ENCODE measurements around the gene POLE3. TPM values are rescaled to one million over a fixed set of nuclear protein-coding genes. Genes with fewer than 3 reads are reported as not detected.
"Not testable (repeated sequence)": the region's sequence is repeated elsewhere in the genome, so short reads cannot be mapped to it uniquely, and the experiment has no call there.

POLE3 gene
- total RNA-seq, 8 experiments from 2014 or later: 42.0 to 66.7 (median 50.2) TPM

DNA sequence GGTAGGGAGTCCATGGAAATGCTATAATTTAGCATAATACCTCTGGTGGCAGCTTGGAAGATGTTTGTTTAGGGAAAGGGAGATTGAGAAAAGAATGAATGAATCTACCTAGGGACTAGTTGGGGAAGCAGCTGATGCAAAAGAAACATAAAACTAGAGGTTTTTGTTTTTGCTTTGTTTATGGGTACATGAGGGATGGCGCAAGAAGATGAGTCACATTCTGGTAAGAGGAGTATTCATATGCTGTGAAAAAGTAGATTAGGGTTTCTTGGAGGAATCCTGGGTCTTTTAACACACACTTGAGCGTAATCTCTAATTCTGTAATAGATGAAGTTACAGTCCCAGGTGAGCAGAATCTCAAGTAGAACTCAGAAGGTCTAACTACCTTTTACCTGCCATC is 17.2 kb upstream of the POLE3 start:
- in situ Hi-C loops (cut with MboI; ENCODE audit: low pct_unique_long_range_greater_than_20kb in 2 of 9, low sequenced_read_pairs in 9 of 9, unreplicated experiment in 9 of 9): loop anchor here in 2 of 9 experiments (25.0 kb wide), 2 partner anchors 160 to 235 kb away; no protein-coding TSS in a partner anchor
- WGBS, 10 experiments: 29 to 100% (median 89%) methylated on average over 1 to 2 of the region's 2 CpGs; no CpG with 5 or more reads in 2 of the 10 experiments
- peak in 2 of 8 experiments; percentile 24 to 66 for ATAC-seq (replicated peaks in 6 of 8)

DNA sequence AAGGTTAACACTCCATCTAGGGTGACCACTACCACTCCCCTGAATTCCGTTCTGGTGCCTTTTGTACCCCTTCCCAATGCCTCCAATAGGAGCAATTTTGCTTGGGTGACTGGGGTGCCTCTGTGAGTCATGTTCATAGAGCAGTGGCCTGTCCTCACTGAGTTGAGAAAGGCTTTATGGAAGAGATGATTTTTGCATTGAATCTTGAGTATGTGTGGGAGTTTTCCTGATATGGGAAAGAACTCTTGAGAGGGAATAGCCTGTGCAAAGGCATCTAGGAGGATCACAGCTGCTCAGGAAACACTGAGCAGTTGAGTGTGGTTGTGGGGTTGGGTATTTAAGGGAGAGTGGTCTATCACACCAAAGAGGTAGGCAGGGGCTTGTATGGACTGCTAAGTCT is 16.2 kb upstream of the POLE3 start:
- WGBS, 10 experiments: 0 to 100% (median 93%) methylated on average over 1 of the region's 1 CpG; no CpG with 5 or more reads in 6 of the 10 experiments
- no peak overlapping the region for H3K4me3 ChIP-seq
- ATAC-seq (replicated peaks in 6 of 8): no peak
- no peaks in the 10 kb centered on the region for H3K4me1 ChIP-seq (replicated peaks in 1 of 2)
- in situ Hi-C loops (cut with MboI; ENCODE audit: low pct_unique_long_range_greater_than_20kb in 2 of 9, low sequenced_read_pairs in 9 of 9, unreplicated experiment in 9 of 9): loop anchor here in 2 of 9 experiments (25.0 kb wide), 2 partner anchors 161 to 236 kb away; no protein-coding TSS in a partner anchor
- no peak overlapping the region for H3K27ac ChIP-seq

More for the DNA sequence above, 17.2 kb upstream of the POLE3 start:
- no peak overlapping the region for H3K27ac ChIP-seq
- no peak overlapping the region for H3K4me3 ChIP-seq
- no peaks in the 10 kb centered on the region for H3K4me1 ChIP-seq (replicated peaks in 1 of 2)

DNA sequence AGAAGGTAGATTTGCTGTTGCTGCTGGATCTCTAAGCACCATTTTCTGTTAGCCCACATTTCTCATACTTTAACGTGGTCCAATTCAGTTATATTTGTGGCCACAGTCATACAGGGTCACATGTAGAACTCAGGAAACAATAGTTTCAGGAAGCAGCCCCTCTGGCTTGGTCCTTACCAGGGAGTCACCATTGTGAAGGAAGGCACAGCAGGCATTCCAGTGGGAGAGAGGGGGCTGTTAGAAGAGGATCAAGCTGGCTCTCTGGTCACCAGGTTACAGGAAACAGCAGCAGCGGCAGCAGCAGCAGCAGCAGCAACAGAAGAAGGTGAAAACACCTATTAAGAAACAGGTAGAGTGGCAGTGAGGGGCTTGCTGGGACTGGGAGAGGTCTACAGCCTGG is 14.6 kb upstream of the POLE3 start:
- WGBS, 10 experiments: 0 to 65% (median 33%) methylated on average over 1 to 2 of the region's 2 CpGs; no CpG with 5 or more reads in 2 of the 10 experiments
- no peaks in the 10 kb centered on the region for H3K4me1 ChIP-seq (replicated peaks in 1 of 2)
- in situ Hi-C loops (cut with MboI; ENCODE audit: low pct_unique_long_range_greater_than_20kb in 2 of 9, low sequenced_read_pairs in 9 of 9, unreplicated experiment in 9 of 9): loop anchor here in 2 of 9 experiments (25.0 kb wide), 2 partner anchors 162 to 237 kb away; no protein-coding TSS in a partner anchor
- peak in 1 of 8 experiments; percentile 43 for ATAC-seq (replicated peaks in 6 of 8)
- H3K27ac ChIP-seq: no peak overlapping the region
- H3K4me3 ChIP-seq: no peak overlapping the region

DNA sequence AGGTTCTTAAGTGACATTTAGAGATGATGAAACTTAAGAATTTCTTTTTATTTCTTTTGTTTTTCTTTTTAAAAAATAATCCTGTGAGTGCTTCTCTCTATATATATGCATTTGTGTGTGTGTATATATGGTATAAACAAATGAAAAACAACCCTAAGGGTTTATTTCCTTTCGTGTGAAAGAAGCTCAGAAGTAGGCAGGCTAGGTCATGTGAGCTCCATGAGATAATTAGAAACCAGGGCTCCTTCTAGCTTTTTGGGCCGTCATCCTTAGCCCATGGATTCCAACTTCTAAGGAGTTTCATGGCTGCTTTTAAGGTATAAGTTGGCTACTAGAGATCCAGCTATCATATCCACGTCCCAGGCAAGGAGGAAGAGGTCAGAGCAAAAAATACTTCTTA is 11.3 kb upstream of the POLE3 start:
- in situ Hi-C loops (cut with MboI; ENCODE audit: low pct_unique_long_range_greater_than_20kb in 2 of 9, low sequenced_read_pairs in 9 of 9, unreplicated experiment in 9 of 9): no loop called here
- Histone ChIP-seq H3K4me3 (no peak overlapping the region), H3K27ac (no peak overlapping the region), H3K4me1 (replicated peaks in 1 of 2) (no peaks in the 10 kb centered on the region)
- WGBS, 10 experiments: 33 to 100% (median 73%) methylated on average over 1 to 3 of the region's 3 CpGs
- ATAC-seq (replicated peaks in 6 of 8): no peak

DNA sequence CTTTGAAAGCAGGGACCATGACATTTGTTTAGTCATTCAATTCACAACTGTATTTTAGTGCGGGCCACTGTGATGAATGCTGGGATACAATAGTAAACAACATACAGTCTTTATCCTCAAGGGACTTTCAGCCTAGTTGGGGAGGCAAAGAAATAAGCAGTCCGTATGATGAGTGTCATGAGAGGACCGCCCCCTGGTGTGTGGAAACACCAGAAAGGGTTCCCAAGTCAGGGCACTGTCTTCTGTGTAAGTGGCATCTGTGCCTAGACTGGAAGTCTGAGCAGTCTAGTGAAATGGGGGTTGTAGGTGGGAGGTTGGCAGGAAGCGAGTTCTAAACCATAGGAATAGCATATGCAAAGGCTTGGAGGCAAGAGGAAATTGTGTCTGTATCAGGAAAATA is 6.9 kb upstream of the POLE3 start:
- WGBS, 10 experiments: 57 to 100% (median 91%) methylated on average over 1 to 4 of the region's 4 CpGs
- no peak for ATAC-seq (replicated peaks in 6 of 8)
- in situ Hi-C loops (cut with MboI; ENCODE audit: low pct_unique_long_range_greater_than_20kb in 2 of 9, low sequenced_read_pairs in 9 of 9, unreplicated experiment in 9 of 9): no loop called here
- Histone ChIP-seq H3K4me3 (no peak overlapping the region), H3K27ac (no peak overlapping the region), H3K4me1 (replicated peaks in 1 of 2) (no peaks in the 10 kb centered on the region)

DNA sequence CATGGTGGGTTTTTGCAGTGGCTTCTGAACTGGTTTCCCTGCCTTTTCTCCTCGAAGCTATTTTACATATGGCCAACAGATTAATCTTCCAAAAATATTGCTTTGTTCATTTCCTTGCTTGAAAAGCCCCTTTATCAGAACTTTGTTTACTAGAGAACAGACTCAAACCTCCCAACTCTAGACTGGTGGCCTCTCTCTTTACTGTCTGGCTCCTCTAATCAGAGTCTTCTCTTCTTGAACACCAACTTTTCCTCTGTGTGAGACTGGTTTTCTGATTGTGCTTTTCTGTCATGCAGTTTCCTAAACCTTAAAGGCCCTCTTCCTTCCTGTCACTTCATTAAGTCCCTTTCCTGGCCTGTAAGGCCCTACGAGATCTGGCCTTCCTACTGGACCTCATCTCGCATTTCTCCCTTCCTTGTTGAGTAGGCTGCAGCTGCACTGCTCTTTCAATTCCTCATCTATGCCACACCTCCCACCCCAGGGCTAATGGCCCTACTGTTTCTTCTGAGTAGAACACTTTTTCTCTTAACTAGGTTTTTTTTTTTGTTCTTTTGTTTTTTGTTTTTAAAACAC is 5.8 kb upstream of the POLE3 start:
- 0 to 73% (median 60%) methylated on average over 1 to 3 of the region's 3 CpGs; no CpG with 5 or more reads in 1 of the 10 experiments for WGBS, 10 experiments
- Histone ChIP-seq H3K4me3 (no peak overlapping the region), H3K27ac (no peak overlapping the region), H3K4me1 (replicated peaks in 1 of 2) (peaks cover 4 to 6% of the 10 kb centered on the region in 2 donors)
- ATAC-seq (replicated peaks in 6 of 8): peak in 2 of 8 experiments; percentile 78 to 85
- in situ Hi-C loops (cut with MboI; ENCODE audit: low pct_unique_long_range_greater_than_20kb in 2 of 9, low sequenced_read_pairs in 9 of 9, unreplicated experiment in 9 of 9): no loop called here

DNA sequence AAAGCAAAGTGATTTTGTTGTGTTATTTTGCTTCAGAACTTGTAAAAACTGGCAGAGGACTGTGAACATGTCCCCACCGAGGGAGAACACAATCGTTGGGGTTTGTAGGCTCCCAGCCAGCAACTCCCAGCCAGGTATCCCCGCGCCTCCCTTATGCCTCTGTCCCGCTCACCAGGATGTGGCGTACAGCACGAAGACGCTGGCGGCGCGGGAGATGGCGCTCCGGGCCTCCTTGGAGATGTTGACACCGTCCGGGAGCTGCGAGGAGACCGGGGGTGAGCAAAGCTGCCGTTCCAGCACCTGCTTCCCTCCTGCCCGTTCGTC is 630 bp downstream of the POLE3 start:
- H3K4me3 ChIP-seq: peak overlapping the region; percentile 53 to 89 (median 64)
- 0 to 20% (median 1%) methylated on average over 1 to 5 of the region's 20 CpGs; no CpG with 5 or more reads in 4 of the 10 experiments for WGBS, 10 experiments
- ATAC-seq (replicated peaks in 6 of 8): peak; percentile 4 to 28 (median 9)
- in situ Hi-C loops (cut with MboI; ENCODE audit: low pct_unique_long_range_greater_than_20kb in 2 of 9, low sequenced_read_pairs in 9 of 9, unreplicated experiment in 9 of 9): no loop called here
- H3K27ac ChIP-seq: peak overlapping the region; percentile 97 to 99
- H3K4me1 ChIP-seq (replicated peaks in 1 of 2): peaks cover 9 to 13% of the 10 kb centered on the region in 2 donors

DNA sequence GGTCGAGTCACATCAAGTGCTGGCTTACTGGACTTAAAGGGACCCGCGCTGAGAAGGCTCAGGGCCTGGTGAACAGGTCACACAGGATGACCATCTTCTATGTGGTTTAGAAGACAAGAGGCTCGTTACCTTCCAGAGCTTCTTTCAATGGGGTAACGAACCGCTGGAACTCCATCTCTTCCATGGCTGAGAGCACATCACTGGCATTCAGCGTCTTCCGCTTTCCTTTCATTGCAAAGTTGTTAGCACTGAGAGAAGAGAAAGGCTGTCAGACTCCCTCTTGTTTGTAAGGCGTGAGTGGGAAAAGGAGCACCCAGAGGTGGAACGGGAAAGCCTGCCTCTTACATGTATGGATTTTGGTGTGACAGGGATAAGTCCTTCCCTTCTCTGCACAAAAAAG is 994 bp downstream of the POLE3 start:
- WGBS, 10 experiments: 5 to 51% (median 36%) methylated on average over 3 to 10 of the region's 10 CpGs
- in situ Hi-C loops (cut with MboI; ENCODE audit: low pct_unique_long_range_greater_than_20kb in 2 of 9, low sequenced_read_pairs in 9 of 9, unreplicated experiment in 9 of 9): no loop called here
- Histone ChIP-seq H3K4me3 (peak overlapping the region; percentile 53 to 89 (median 64)), H3K27ac (peak overlapping the region; percentile 97 to 99), H3K4me1 (replicated peaks in 1 of 2) (peaks cover 9 to 13% of the 10 kb centered on the region in 2 donors)
- no peak for ATAC-seq (replicated peaks in 6 of 8)

DNA sequence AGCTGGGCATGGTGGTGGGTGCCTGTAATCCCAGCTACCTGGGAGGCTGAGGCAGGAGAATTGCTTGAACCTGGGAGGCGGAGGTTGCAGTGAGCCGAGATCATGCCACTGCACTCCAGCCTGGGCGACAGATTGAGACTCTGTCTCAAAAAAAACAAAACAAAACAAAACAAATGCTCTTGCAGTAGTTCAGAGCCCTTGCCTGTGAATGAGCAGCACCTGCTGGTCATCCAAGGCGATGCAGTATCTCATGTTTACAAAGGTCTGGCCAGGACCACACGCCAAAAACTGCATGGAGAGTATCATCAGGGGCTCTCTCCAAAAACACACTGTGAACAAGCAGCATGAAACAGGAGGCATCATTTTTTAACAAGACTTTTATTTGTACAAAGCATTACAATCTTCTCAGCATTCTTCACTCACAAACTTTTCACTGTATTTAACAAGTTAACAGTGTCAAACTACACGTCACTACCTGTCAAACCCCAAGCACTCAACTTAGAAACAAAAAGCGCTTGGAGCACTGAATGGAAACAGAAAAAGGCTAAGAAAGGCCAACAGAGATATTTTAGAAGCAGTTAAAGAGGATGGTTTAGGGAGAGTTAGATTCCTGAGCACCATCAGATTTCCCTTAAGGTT is 3.5 kb downstream of the POLE3 start:
- in situ Hi-C loops (cut with MboI; ENCODE audit: low pct_unique_long_range_greater_than_20kb in 2 of 9, low sequenced_read_pairs in 9 of 9, unreplicated experiment in 9 of 9); H3K27ac ChIP-seq: not testable (repeated sequence)

DNA sequence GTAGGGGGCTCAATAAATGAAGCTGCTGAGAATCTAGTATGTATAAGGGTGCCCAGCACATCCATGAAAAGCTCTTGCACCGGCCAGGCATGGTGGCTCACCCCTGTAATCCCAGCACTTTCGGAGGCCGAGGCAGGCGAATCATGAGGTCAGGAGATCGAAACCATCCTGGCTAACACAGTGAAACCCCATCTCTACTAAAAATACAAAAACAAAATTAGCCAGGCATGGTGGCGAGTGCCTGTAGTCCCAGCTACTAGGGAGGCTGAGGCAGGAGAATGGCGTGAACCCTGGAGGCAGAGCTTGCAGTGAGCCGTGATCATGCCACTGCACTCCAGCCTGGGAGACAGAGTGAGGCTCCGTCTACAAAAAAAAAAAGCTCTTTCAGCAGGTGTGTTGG is 4.1 kb downstream of the POLE3 start:
- 70 to 99% (median 78%) methylated on average over 3 to 8 of the region's 9 CpGs; no CpG with 5 or more reads in 4 of the 10 experiments for WGBS, 10 experiments
- H3K27ac ChIP-seq; in situ Hi-C loops (cut with MboI; ENCODE audit: low pct_unique_long_range_greater_than_20kb in 2 of 9, low sequenced_read_pairs in 9 of 9, unreplicated experiment in 9 of 9): not testable (repeated sequence)

More for the DNA sequence above, 3.5 kb downstream of the POLE3 start:
- peaks cover 10 to 13% of the 10 kb centered on the region in 2 donors for H3K4me1 ChIP-seq (replicated peaks in 1 of 2)
- peak in 3 of 8 experiments; percentile 5 to 17 (median 6) for ATAC-seq (replicated peaks in 6 of 8)
- H3K4me3 ChIP-seq: not testable (repeated sequence)
- WGBS, 10 experiments: 0 to 100% (median 51%) methylated on average over 1 to 6 of the region's 7 CpGs; no CpG with 5 or more reads in 1 of the 10 experiments

DNA sequence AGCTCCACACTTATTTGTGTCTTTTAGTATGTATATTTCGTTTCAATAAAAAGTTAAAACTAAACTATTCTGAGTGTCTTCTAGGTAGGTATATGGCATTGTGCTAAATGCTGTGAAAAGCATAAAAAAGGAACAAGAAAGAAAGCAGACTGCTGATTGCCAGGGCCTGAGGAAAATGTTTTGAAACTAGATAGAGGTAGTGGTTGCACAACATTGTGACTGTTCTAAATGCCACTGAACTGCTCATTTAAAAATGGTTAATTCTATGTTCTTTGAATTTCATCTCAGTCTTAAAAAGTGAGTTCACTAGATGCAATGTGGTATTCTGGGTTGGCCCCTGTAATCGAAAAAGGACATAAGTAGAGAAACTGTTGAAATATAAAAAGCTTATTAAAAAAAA is 6.8 kb downstream of the POLE3 start:
- in situ Hi-C loops (cut with MboI; ENCODE audit: low pct_unique_long_range_greater_than_20kb in 2 of 9, low sequenced_read_pairs in 9 of 9, unreplicated experiment in 9 of 9): no loop called here
- H3K27ac ChIP-seq: no peak overlapping the region
- ATAC-seq (replicated peaks in 6 of 8): no peak
- 40 to 85% (median 67%) methylated on average over 1 to 2 of the region's 2 CpGs for WGBS, 10 experiments
- H3K4me1 ChIP-seq (replicated peaks in 1 of 2): peaks cover 0 to 15% of the 10 kb centered on the region in 2 donors
- H3K4me3 ChIP-seq: no peak overlapping the region

More for the DNA sequence above, 4.1 kb downstream of the POLE3 start:
- not testable (repeated sequence) for ATAC-seq (replicated peaks in 6 of 8); H3K4me3 ChIP-seq
- peaks cover 8 to 11% of the 10 kb centered on the region in 2 donors for H3K4me1 ChIP-seq (replicated peaks in 1 of 2)

DNA sequence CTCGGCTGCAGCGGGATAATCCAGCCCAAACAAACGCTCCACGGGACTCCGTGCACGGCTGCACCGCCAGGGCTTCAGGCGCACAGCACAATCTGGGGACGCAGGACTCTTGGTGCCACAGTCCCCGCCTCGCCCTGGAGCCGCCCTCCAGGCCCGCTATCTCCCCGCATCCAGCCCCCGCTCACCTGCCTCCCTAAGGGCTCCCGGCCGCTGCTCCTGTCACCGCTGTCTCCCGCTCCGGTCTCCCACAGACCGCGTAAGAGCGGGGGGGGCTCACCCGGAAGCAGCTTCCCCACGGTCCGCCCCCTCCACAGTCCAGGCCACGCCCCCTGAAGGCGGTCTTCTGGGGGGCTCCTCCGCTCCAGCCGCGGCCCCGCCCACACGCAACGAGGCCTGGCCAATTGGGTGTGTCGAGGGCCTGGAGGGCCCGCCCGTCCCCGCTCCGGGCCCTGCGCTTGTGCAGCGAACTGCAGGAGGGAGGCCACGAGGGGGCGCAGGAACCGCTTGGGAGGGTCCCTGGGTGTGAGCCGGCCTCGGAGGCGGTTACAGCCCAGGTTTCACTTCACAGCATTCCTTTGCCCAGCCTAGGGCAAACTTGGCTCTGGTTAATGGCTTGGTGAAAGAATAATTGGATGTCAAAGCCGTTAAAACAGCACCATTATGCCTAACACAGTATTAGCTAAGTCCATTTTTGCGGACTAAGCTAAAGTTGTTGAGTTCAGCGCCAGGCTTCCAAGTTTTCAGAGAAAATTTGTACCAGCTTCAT is 9.3 kb downstream of the POLE3 start, which contains the start of gene ALAD:
ALAD (minus strand) TSS at position 258 of the 766 bp plus-strand sequence. CDS start 7,725 bp downstream, outside the sequence.
- peak; percentile 92 to 97 (median 96) for ATAC-seq (replicated peaks in 6 of 8)
- Histone ChIP-seq H3K4me3 (peak within 1 kb of the TSS; percentile 54 to 90 (median 68)), H3K27ac (peak within 1 kb of the TSS; percentile 14 to 23), H3K4me1 (replicated peaks in 1 of 2) (peaks cover 0 to 13% of the 10 kb centered on the region in 2 donors)
- WGBS, 10 experiments: 25 to 26% methylated on average over 2 to 4 of the region's 50 CpGs; no CpG with 5 or more reads in 8 of the 10 experiments
- in situ Hi-C loops (cut with MboI; ENCODE audit: low pct_unique_long_range_greater_than_20kb in 2 of 9, low sequenced_read_pairs in 9 of 9, unreplicated experiment in 9 of 9): no loop called here

All from motor neuron (in vitro differentiated cells).